Mucosa of descending colon (tissue), 3 donors: ENCODE data around the gene BRF1. TPM values are rescaled to one million over a fixed set of nuclear protein-coding genes. Genes with fewer than 3 reads are reported as not detected.

Experiments
- ATAC-seq: fragments of 200-7000 bp; cut with Tn5 transposase; one replicate; pipeline ENCODE4 v1.9.1; 2020; ENCODE audit warnings: mild to moderate bottlenecking, moderate library complexity
- DNase-seq, 3 donors: peaks; one replicate each; pipeline ENCODE4 v3.0.0-alpha.2; 2020
- H3K36me3 ChIP-seq: fragments of 200-600 bp; one replicate; pipeline ENCODE4 v1.8.0; 2021; ENCODE audit warnings: low read depth, mild to moderate bottlenecking
- H3K4me1 ChIP-seq: fragments of 200-600 bp; one replicate; pipeline ENCODE4 v1.8.0; 2021; ENCODE audit warnings: low read depth, mild to moderate bottlenecking
- H3K4me3 ChIP-seq: fragments of 200-600 bp; one replicate; pipeline ENCODE4 v1.8.0; 2021; ENCODE audit warnings: mild to moderate bottlenecking
- H3K9me3 ChIP-seq: fragments of 200-600 bp; one replicate; pipeline ENCODE4 v1.8.0; 2021; ENCODE audit warnings: mild to moderate bottlenecking
- intact Hi-C, 2 donors: fragments of 100-400 bp; cut with DNase I in 1 of 2; cut with micrococcal nuclease in 1 of 2; formaldehyde crosslinking; loops; one replicate each; pipeline versions ENCODE4 v1.11.0 to v1.11.1; 2022; cut with DNase I, micrococcal nuclease
- total RNA-seq, 3 donors: library from RNA; stranded (reverse); fragmentation: NEBNext Ultra II Directional in 2 of 3; extraction: Animal tissue kit (Norgen Biotek cat#: 25700) in 2 of 3; gene quantifications; one replicate each; pipeline versions ENCODE4 v1.2.1 to v1.2.4, GENCODE V29; 2021 to 2023
- TF ChIP-seq, protein P1 (sequence below): fragments of 200-600 bp; IDR thresholded peaks from one replicate; pipeline ENCODE4 v1.8.0; 2022; ENCODE audit warnings: antibody characterized with exemption, mild to moderate bottlenecking
- donor health status: DM: no; HTN: no; CAD: no; lungs with moderate emphysema.
- donor health status: DM: no; HTN: no; CAD: no.
- donor health status: DM: no; HTN: yes; CAD: no.

Gene BRF1
- total RNA-seq, 3 donors from 2014 or later, result 27.4 to 40.1 (median 34.2) TPM

DNA sequence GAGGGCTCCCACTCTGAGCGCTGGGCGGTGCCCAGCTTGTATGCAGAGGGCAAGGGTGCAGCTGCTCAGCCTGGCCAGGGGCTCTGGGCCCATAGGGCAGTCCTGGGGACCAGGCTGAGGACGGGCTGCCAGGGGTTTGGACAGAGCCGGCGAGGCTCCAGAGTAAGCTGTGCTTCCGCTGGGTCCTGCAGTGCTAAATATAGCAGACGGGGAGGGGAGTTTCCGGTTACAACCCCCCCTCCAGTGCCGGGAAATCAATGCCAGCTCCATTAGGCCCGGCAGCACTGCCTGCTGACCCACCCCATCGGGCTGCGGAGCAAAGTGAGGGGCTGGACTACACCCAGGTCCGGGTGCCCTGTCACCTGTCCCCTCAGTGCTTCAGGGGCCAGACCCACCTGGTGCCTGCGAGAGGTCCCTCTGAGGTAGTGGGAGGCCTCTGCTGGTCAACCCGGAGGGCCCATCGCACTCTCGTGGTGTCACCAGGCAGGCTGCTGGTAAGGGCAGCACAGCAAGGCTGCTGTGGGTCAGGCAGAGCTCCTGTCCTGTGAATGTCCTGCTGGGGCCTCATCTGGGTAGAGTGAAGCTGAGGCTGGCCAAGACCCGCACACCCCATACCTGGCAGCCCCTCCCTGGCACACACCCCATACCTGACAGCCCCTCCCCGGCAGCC, 129.7 kb downstream of the BRF1 start:
- ATAC-seq (peak; percentile 2), DNase-seq (no peak)
- Histone ChIP-seq H3K4me3 (no peak overlapping the region), H3K9me3 (no peaks in the 10 kb centered on the region), H3K36me3 (no peaks in the 10 kb centered on the region), H3K4me1 (peaks cover 5% of the 10 kb centered on the region)
- TF ChIP-seq, protein P1, sequence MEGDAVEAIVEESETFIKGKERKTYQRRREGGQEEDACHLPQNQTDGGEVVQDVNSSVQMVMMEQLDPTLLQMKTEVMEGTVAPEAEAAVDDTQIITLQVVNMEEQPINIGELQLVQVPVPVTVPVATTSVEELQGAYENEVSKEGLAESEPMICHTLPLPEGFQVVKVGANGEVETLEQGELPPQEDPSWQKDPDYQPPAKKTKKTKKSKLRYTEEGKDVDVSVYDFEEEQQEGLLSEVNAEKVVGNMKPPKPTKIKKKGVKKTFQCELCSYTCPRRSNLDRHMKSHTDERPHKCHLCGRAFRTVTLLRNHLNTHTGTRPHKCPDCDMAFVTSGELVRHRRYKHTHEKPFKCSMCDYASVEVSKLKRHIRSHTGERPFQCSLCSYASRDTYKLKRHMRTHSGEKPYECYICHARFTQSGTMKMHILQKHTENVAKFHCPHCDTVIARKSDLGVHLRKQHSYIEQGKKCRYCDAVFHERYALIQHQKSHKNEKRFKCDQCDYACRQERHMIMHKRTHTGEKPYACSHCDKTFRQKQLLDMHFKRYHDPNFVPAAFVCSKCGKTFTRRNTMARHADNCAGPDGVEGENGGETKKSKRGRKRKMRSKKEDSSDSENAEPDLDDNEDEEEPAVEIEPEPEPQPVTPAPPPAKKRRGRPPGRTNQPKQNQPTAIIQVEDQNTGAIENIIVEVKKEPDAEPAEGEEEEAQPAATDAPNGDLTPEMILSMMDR, result no peak
- intact Hi-C loops, result no loop called here

GRCh38 chr14:105169776-105170655, 130.8 kb downstream of the BRF1 start:
- Histone ChIP-seq H3K9me3 (no peaks in the 10 kb centered on the region), H3K4me1 (peaks cover 5% of the 10 kb centered on the region), H3K4me3 (no peak overlapping the region), H3K36me3 (no peaks in the 10 kb centered on the region)
- intact Hi-C loops, result loop anchor here in 1 of 2 donors (10.0 kb wide), 1 partner anchor 75 kb away; no protein-coding TSS in a partner anchor
- TF ChIP-seq, protein P1, result no peak
- ATAC-seq (no peak), DNase-seq (no peak)

GRCh38 chr14:105168979-105169507, 131.8 kb downstream of the BRF1 start:
- no peak for ATAC-seq
- no peak overlapping the region for H3K4me3 ChIP-seq
- intact Hi-C loops, result loop anchor here in 1 of 2 donors (10.0 kb wide), 1 partner anchor 74 kb away; no protein-coding TSS in a partner anchor
- peaks cover 5% of the 10 kb centered on the region for H3K4me1 ChIP-seq
- DNase-seq, result peak in 1 of 3 donors; percentile 53
- no peaks in the 10 kb centered on the region for H3K9me3 ChIP-seq
- no peaks in the 10 kb centered on the region for H3K36me3 ChIP-seq
- TF ChIP-seq, protein P1, result peak; percentile 14

DNA sequence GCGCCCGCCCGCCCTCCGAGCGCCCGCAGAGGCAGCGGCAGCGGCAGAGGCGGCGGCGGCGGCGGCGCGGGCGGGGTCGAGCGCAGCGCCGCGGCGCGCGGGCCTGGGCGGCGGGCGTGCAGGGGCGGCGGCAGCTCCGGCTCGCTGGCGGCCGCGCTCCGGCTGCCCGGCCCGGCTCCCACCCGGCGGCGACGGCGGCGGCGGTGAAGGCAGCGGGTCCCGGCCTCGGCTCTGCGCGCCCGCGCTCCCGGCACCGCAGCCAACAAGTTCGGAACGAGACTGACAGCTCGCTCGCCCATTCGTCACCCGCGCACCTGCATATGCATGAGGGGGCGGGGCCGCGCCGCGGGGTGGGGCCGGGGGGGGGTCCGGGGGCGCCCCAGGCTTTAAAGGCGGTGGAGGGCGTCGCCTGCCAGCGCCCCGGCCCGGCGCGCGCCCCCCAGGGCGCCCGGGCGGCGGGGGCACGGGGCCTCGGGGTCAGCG, 132.3 kb downstream of the BRF1 start, which contains the start of gene JAG2:
TSS of gene JAG2 (minus strand) at position 281 of the 483 bp plus-strand sequence. CDS start 356 bp downstream, outside the sequence.
- Histone ChIP-seq H3K4me1 (peaks cover 5% of the 10 kb centered on the region), H3K9me3 (no peaks in the 10 kb centered on the region), H3K36me3 (no peaks in the 10 kb centered on the region), H3K4me3 (no peak within 1 kb of the TSS)
- intact Hi-C loops, result loop anchor here in 1 of 2 donors (10.0 kb wide), 1 partner anchor 74 kb away; no protein-coding TSS in a partner anchor
- DNase-seq (peak in 2 of 3 donors; percentile 52 to 68), ATAC-seq (peak; percentile 20)
- TF ChIP-seq, protein P1, result no peak

DNA sequence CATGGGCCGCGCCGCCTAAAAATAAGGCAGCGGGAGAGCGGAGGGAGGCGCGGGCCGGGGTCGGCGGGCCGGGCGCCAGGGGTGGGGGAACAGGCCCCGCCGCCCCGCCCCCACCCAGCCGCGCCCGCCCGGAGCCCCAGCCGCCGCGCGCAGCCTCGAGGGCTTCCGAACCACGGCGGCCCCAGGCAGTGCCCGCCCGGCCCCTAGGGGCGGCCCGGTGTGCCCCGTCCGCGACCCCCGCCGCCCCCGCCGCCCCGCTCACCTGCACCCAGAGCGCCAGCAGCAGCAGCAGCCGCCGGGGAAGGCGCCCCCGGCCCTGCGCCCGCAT, 132.7 kb downstream of the BRF1 start:
- H3K4me3 ChIP-seq, result no peak overlapping the region
- ATAC-seq (no peak), DNase-seq (no peak)
- H3K36me3 ChIP-seq, result no peaks in the 10 kb centered on the region
- H3K4me1 ChIP-seq, result peaks cover 5% of the 10 kb centered on the region
- intact Hi-C loops, result loop anchor here in 1 of 2 donors (10.0 kb wide), 1 partner anchor 73 kb away; no protein-coding TSS in a partner anchor
- TF ChIP-seq, protein P1, result no peak
- no peaks in the 10 kb centered on the region for H3K9me3 ChIP-seq
